GM12878 (cell line): Measurements from ENCODE around the gene CASP8. TPM values are rescaled to one million over a fixed set of nuclear protein-coding genes. Genes with fewer than 3 reads are reported as not detected.

ENCODE experiments used
- ATF7 ChIP-seq: fragments of 450-650 bp; IDR thresholded peaks from 2 replicates; pipeline ENCODE4 v1.6.1; 2016; ENCODE audit warnings: low read depth, mild to moderate bottlenecking
- BCL11A ChIP-seq: IDR thresholded peaks from 2 replicates; pipeline ENCODE4 v1.6.1; 2011; ENCODE audit warnings: low read depth, low read length
- BHLHE40 ChIP-seq, 2 experiments: fragments of 450-650 bp in 1 of 2; IDR thresholded peaks; 2 replicates each; pipeline ENCODE4 v1.6.1; 2011 to 2017; ENCODE audit warnings: low read depth in 2 of 2, borderline replicate concordance in 1 of 2, improper control_type of control experiment in 1 of 2, low read length in 1 of 2, mild to moderate bottlenecking in 1 of 2
- CBFB ChIP-seq: IDR thresholded peaks from 2 replicates; pipeline ENCODE4 v1.6.1; 2016; ENCODE audit warnings: antibody characterized with exemption, low read depth
- CREM ChIP-seq: IDR thresholded peaks from 2 replicates; pipeline ENCODE4 v1.6.1; 2014; ENCODE audit warnings: antibody characterized with exemption, low read depth
- EGR1 ChIP-seq, 2 experiments: IDR thresholded peaks; 1 replicate in 1 of 2; 2 replicates in 1 of 2; pipeline ENCODE4 v1.6.1; 2011 to 2012; ENCODE audit warnings: low read depth in 2 of 2, low read length in 2 of 2, borderline replicate concordance in 1 of 2, mild to moderate bottlenecking in 1 of 2, moderate library complexity in 1 of 2
- EP300 ChIP-seq, 2 experiments: fragments of 150-350 bp in 1 of 2; IDR thresholded peaks; 2 replicates each; pipeline ENCODE4 v1.6.1; 2011 to 2012; ENCODE audit warnings: low read depth in 2 of 2, low read length in 2 of 2, borderline replicate concordance in 1 of 2, improper control_type of control experiment in 1 of 2, inconsistent platforms in 1 of 2; ENCODE audit not compliant: control insufficient read depth in 1 of 2
- FOXM1 ChIP-seq: IDR thresholded peaks from 2 replicates; pipeline ENCODE4 v1.6.1; 2012; ENCODE audit warnings: low read depth, mild to moderate bottlenecking, inconsistent platforms, low read length, moderate library complexity
- GABPA ChIP-seq: IDR thresholded peaks from 2 replicates; pipeline ENCODE4 v1.6.1; 2014; ENCODE audit warnings: antibody characterized with exemption, low read depth, mild to moderate bottlenecking, inconsistent platforms
- IKZF2 ChIP-seq, 2 experiments: fragments of 450-650 bp; IDR thresholded peaks; 2 replicates each; pipeline ENCODE4 v1.6.1; 2017; ENCODE audit warnings: mild to moderate bottlenecking in 2 of 2, moderate library complexity in 2 of 2
- KAT2A ChIP-seq: conservative IDR thresholded peaks from 2 replicates; pipeline ENCODE4 v1.6.1; 2011; ENCODE audit warnings: low read depth, low read length; ENCODE audit not compliant: control insufficient read depth
- LARP7 ChIP-seq: fragments of 450-650 bp; IDR thresholded peaks from 2 replicates; pipeline ENCODE4 v1.6.1; 2017; ENCODE audit warnings: mild to moderate bottlenecking
- MTA3 ChIP-seq: IDR thresholded peaks from 2 replicates; pipeline ENCODE4 v1.6.1; 2012; ENCODE audit warnings: low read length, inconsistent platforms, borderline replicate concordance
- MXI1 ChIP-seq: fragments of 150-350 bp; IDR thresholded peaks from 2 replicates; pipeline ENCODE4 v1.6.1; 2011; ENCODE audit warnings: low read depth, mild to moderate bottlenecking, inconsistent platforms, low read length, improper control_type of control experiment
- NR2C2 ChIP-seq: IDR thresholded peaks from 2 replicates; pipeline ENCODE4 v1.6.1; 2011; ENCODE audit warnings: borderline replicate concordance, low read depth; ENCODE audit not compliant: control insufficient read depth, insufficient read length
- RAD51 ChIP-seq: fragments of 450-650 bp; IDR thresholded peaks from 2 replicates; pipeline ENCODE4 v1.6.1; 2016; ENCODE audit warnings: moderate library complexity, mild to moderate bottlenecking, inconsistent platforms
- RBBP5 ChIP-seq: fragments of 200-600 bp; sonication (generic); conservative IDR thresholded peaks from 2 replicates; pipeline ENCODE4 v1.6.1; 2016
- RFX5 ChIP-seq: IDR thresholded peaks from 2 replicates; pipeline ENCODE4 v1.6.1; 2011; ENCODE audit warnings: low read depth, low read length, improper control_type of control experiment
- SMAD5 ChIP-seq: IDR thresholded peaks from 2 replicates; pipeline ENCODE4 v1.6.1; 2016; ENCODE audit warnings: antibody characterized with exemption, low read depth
- STAT3 ChIP-seq: IDR thresholded peaks from 2 replicates; pipeline ENCODE4 v1.6.1; 2011; ENCODE audit warnings: low read depth, low read length, improper control_type of control experiment
- TAF1 ChIP-seq: IDR thresholded peaks from 2 replicates; pipeline ENCODE4 v1.6.1; 2011; ENCODE audit warnings: mild to moderate bottlenecking, low read depth, low read length, borderline replicate concordance
- TBL1XR1 ChIP-seq: IDR thresholded peaks from 2 replicates; pipeline ENCODE4 v1.6.1; 2012; ENCODE audit warnings: low read depth, low read length, improper control_type of control experiment
- TCF7 ChIP-seq: IDR thresholded peaks from 2 replicates; pipeline ENCODE4 v1.6.1; 2014; ENCODE audit warnings: antibody characterized with exemption, borderline replicate concordance
- USF2 ChIP-seq: IDR thresholded peaks from 2 replicates; pipeline ENCODE4 v1.6.1; 2011; ENCODE audit warnings: low read depth, low read length, improper control_type of control experiment, borderline replicate concordance
- ZBED1 ChIP-seq: IDR thresholded peaks from 2 replicates; pipeline ENCODE4 v1.6.1; 2016; ENCODE audit warnings: borderline replicate concordance
- ZSCAN29 ChIP-seq: fragments of 450-650 bp; IDR thresholded peaks from 2 replicates; pipeline ENCODE4 v1.6.1; 2017; ENCODE audit warnings: mild to moderate bottlenecking, moderate library complexity
- polyA plus RNA-seq, 11 experiments: library from polyadenylated mRNA; depleted of rRNA in 4 of 11; unstranded in 6 of 11; stranded (reverse) in 5 of 11; fragments of >200 nt; fragmentation: Nextera tagmentation in 4 of 11; fragmentation: Illumina TruSeq in 1 of 11; extraction: Ambion mirVana in 4 of 11; extraction: Trizol in 1 of 11; gene quantifications; 1 replicate in 1 of 11; 2 replicates in 10 of 11; pipeline versions ENCODE4 v1.2.1 to v1.2.3, GENCODE V29; 2011 to 2016; ENCODE audit warnings: inconsistent platforms in 2 of 11, missing spikeins in 2 of 11, low read depth in 1 of 11
- total RNA-seq, 4 experiments: library from RNA; depleted of rRNA in 3 of 4; stranded (reverse); fragments of >200 nt in 3 of 4; fragmentation: Illumina TruSeq in 1 of 4; extraction: Trizol in 1 of 4; gene quantifications; 2 replicates each; pipeline versions ENCODE4 v1.2.1 to v1.2.3, GENCODE V29; 2013 to 2021
- TF ChIP-seq, protein P1 (sequence below): IDR thresholded peaks from 2 replicates; pipeline ENCODE4 v1.6.1; 2012; ENCODE audit warnings: low read depth, low read length, improper control_type of control experiment
- TF ChIP-seq, protein P2 (sequence below): IDR thresholded peaks from 2 replicates; pipeline ENCODE4 v1.6.1; 2011; ENCODE audit warnings: low read depth, mild to moderate bottlenecking, low read length, moderate library complexity, borderline replicate concordance; ENCODE audit errors: extremely low read depth
- TF ChIP-seq, protein P3 (sequence below): fragments of 450-650 bp; IDR thresholded peaks from 2 replicates; pipeline ENCODE4 v1.6.1; 2017; ENCODE audit warnings: low read depth, mild to moderate bottlenecking, moderate library complexity

The CASP8 gene
- total and polyA plus RNA-seq, 10 of the 15 experiments (the other 5 are each of a cell fraction or from before 2014, with no cell fraction given) = 18.6 to 54.1 (median 39.9) TPM

GRCh38 chr2:201233192-201233811 is 27.0 kb upstream of the CASP8 start (continued):
- TF ChIP-seq USF2 = peak; percentile 57
- no peak for TF ChIP-seq KAT2A
- peak; percentile 88; the same call in 1 of the 2 replicates for TF ChIP-seq TAF1
- no peak; the same call in 1 of the 2 replicates for TF ChIP-seq ZBED1
- peak; percentile 10; the same call in 1 of the 2 replicates for TF ChIP-seq BCL11A
- TF ChIP-seq TBL1XR1 = no peak
- no peak for TF ChIP-seq GABPA
- no peak for TF ChIP-seq EGR1 (IDR thresholded peaks at IDR 0.05; ENCODE audit: borderline replicate concordance in 1 of 2, low read depth in 2 of 2, low read length in 2 of 2)
- peak; percentile 78 to 83 for TF ChIP-seq IKZF2 (IDR thresholded peaks at IDR 0.05)
- no peak for TF ChIP-seq ZSCAN29
- peak; percentile 53; the same call in 1 of the 2 replicates for TF ChIP-seq CBFB
- TF ChIP-seq SMAD5 = peak; percentile 90
- TF ChIP-seq RAD51 = peak; percentile 89
- no peak for TF ChIP-seq MTA3
- no peak for TF ChIP-seq LARP7
- TF ChIP-seq, protein P1, sequence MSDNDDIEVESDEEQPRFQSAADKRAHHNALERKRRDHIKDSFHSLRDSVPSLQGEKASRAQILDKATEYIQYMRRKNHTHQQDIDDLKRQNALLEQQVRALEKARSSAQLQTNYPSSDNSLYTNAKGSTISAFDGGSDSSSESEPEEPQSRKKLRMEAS = peak; percentile 85
- TF ChIP-seq MXI1 = peak; percentile 86
- TF ChIP-seq EP300 (IDR thresholded peaks at IDR 0.05; ENCODE audit: borderline replicate concordance in 1 of 2, control insufficient read depth in 1 of 2, low read depth in 2 of 2, low read length in 2 of 2) = 0 out of 4 replicates have a peak, but pooled peaks of 1 of the 2 experiments have one; percentile 20
- no peak for TF ChIP-seq FOXM1
- no peak for TF ChIP-seq CREM
- TF ChIP-seq, protein P2, sequence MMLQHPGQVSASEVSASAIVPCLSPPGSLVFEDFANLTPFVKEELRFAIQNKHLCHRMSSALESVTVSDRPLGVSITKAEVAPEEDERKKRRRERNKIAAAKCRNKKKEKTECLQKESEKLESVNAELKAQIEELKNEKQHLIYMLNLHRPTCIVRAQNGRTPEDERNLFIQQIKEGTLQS = no peak
- TF ChIP-seq ATF7 = peak; percentile 35; the same call in 1 of the 2 replicates
- TF ChIP-seq RFX5 = no peak
- TF ChIP-seq STAT3 = no peak
- TF ChIP-seq RBBP5 = no peak
- no peak for TF ChIP-seq NR2C2
- TF ChIP-seq TCF7 = no peak
- TF ChIP-seq BHLHE40 (IDR thresholded peaks at IDR 0.05; ENCODE audit: borderline replicate concordance in 1 of 2, low read depth in 2 of 2, low read length in 1 of 2) = peak; percentile 79 to 82
- TF ChIP-seq, protein P3, sequence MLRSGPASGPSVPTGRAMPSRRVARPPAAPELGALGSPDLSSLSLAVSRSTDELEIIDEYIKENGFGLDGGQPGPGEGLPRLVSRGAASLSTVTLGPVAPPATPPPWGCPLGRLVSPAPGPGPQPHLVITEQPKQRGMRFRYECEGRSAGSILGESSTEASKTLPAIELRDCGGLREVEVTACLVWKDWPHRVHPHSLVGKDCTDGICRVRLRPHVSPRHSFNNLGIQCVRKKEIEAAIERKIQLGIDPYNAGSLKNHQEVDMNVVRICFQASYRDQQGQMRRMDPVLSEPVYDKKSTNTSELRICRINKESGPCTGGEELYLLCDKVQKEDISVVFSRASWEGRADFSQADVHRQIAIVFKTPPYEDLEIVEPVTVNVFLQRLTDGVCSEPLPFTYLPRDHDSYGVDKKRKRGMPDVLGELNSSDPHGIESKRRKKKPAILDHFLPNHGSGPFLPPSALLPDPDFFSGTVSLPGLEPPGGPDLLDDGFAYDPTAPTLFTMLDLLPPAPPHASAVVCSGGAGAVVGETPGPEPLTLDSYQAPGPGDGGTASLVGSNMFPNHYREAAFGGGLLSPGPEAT = peak; percentile 66
